ENCODE measurements around the gene ANKLE2.

Gene ANKLE2

DNA sequence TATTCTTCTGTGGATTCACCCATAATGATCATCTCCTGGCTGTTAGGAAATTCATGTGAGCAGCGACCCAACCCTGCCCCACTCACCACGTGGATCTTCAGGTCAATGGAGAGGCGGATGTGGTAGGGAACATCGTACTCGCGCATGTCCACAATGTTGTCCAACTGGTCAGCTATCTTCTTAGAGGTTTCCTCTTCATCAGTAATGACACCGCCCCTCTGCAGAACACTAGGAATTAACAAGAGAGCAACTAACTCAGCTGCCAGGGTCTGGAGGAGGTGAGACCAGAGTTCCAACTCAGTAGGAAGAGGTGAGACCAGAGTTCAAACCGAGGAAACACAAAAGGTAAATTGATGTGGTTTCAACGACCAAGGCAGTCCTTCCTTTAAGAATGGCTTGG, 84.1 kb downstream of the ANKLE2 start:
- DNase-seq = no peak

- no peak for DNase-seq
Measured at GRCh38 chr12:132675757-132676432, 85.7 kb downstream of the ANKLE2 start.

Data from stimulated activated naive CD4-positive, alpha-beta T cell treated with Interleukin-2 at 50 U/mL for 16 hours (primary cell).